Stomach smooth muscle (tissue), 2 donors: ENCODE data around the gene AGAP1.

Source experiments
- H3K27ac ChIP-seq: one replicate; pipeline ENCODE4 v1.7.0; 2013; ENCODE audit warnings: mild to moderate bottlenecking, low read length, inconsistent platforms
- H3K27me3 ChIP-seq, 2 donors: one replicate each; pipeline ENCODE4 v1.7.0; 2013; ENCODE audit warnings: low read length in 2 of 2; ENCODE audit not compliant: insufficient read depth in 2 of 2, control insufficient read depth in 1 of 2
- H3K36me3 ChIP-seq, 2 donors: one replicate each; pipeline ENCODE4 v1.7.0; 2013; ENCODE audit warnings: low read length in 2 of 2; ENCODE audit not compliant: control insufficient read depth in 2 of 2, insufficient read depth in 2 of 2
- H3K4me1 ChIP-seq: one replicate; pipeline ENCODE4 v1.7.0; 2013; ENCODE audit warnings: low read length; ENCODE audit not compliant: control insufficient read depth, insufficient read depth
- H3K4me3 ChIP-seq, 2 donors: one replicate each; pipeline ENCODE4 v1.7.0; 2013; ENCODE audit warnings: low read length in 2 of 2
- H3K9ac ChIP-seq, 2 donors: one replicate each; pipeline ENCODE4 v1.7.0; 2013; ENCODE audit warnings: low read length in 2 of 2, mild to moderate bottlenecking in 1 of 2
- H3K9me3 ChIP-seq, 2 donors: one replicate each; pipeline ENCODE4 v1.7.0; 2013; ENCODE audit warnings: low read length in 2 of 2; ENCODE audit not compliant: control insufficient read depth in 2 of 2
- donor health status: healthy.
- donor health status: Pancreatic carcinoma.

The AGAP1 gene

GRCh38 chr2:235703711-235704295 lies 210.0 kb downstream of the AGAP1 start:
- H3K9ac ChIP-seq: no peak overlapping the region
- H3K27ac ChIP-seq: no peak overlapping the region
- peaks cover 22% of the 10 kb centered on the region for H3K4me1 ChIP-seq

GRCh38 chr2:235705296-235705695 lies 211.5 kb downstream of the AGAP1 start:
- Histone ChIP-seq H3K36me3 (peaks cover 5% of the 10 kb centered on the region in 2 donors), H3K9me3 (no peaks in the 10 kb centered on the region), H3K27me3 (no peaks in the 10 kb centered on the region), H3K4me1 (peaks cover 15% of the 10 kb centered on the region), H3K27ac (no peak overlapping the region), H3K4me3 (no peak overlapping the region), H3K9ac (no peak overlapping the region)

More at GRCh38 chr2:235703711-235704295, 210.0 kb downstream of the AGAP1 start:
- Histone ChIP-seq H3K27me3 (no peaks in the 10 kb centered on the region), H3K36me3 (no peaks in the 10 kb centered on the region), H3K4me3 (no peak overlapping the region), H3K9me3 (no peaks in the 10 kb centered on the region)

- H3K9me3 ChIP-seq: no peaks in the 10 kb centered on the region
- no peak overlapping the region for H3K9ac ChIP-seq
- H3K4me1 ChIP-seq: peaks cover 15% of the 10 kb centered on the region
- no peaks in the 10 kb centered on the region for H3K27me3 ChIP-seq
- H3K4me3 ChIP-seq: no peak overlapping the region
- peaks cover 13% of the 10 kb centered on the region in 2 donors for H3K36me3 ChIP-seq
- no peak overlapping the region for H3K27ac ChIP-seq
Measured at GRCh38 chr2:235706506-235706905, 212.7 kb downstream of the AGAP1 start.

- no peak overlapping the region for H3K27ac ChIP-seq
- H3K9ac ChIP-seq: no peak overlapping the region
- H3K9me3 ChIP-seq: no peaks in the 10 kb centered on the region
Measured at GRCh38 chr2:235707411-235708096, 213.7 kb downstream of the AGAP1 start.

GRCh38 chr2:235709124-235709813 lies 215.4 kb downstream of the AGAP1 start:
- H3K9ac ChIP-seq: no peak overlapping the region
- H3K4me1 ChIP-seq: peaks cover 6% of the 10 kb centered on the region
- no peaks in the 10 kb centered on the region for H3K9me3 ChIP-seq
- peaks cover 16 to 17% of the 10 kb centered on the region in 2 donors for H3K36me3 ChIP-seq
- no peaks in the 10 kb centered on the region for H3K27me3 ChIP-seq
- no peak overlapping the region for H3K4me3 ChIP-seq
- no peak overlapping the region for H3K27ac ChIP-seq

More at GRCh38 chr2:235707411-235708096, 213.7 kb downstream of the AGAP1 start:
- no peak overlapping the region for H3K4me3 ChIP-seq
- H3K4me1 ChIP-seq: peaks cover 9% of the 10 kb centered on the region
- H3K27me3 ChIP-seq: no peaks in the 10 kb centered on the region
- H3K36me3 ChIP-seq: peaks cover 14 to 16% of the 10 kb centered on the region in 2 donors

- no peak overlapping the region for H3K4me3 ChIP-seq
- no peak overlapping the region for H3K27ac ChIP-seq
- H3K9me3 ChIP-seq: no peaks in the 10 kb centered on the region
- peaks cover 6% of the 10 kb centered on the region for H3K4me1 ChIP-seq
- peaks cover 16 to 17% of the 10 kb centered on the region in 2 donors for H3K36me3 ChIP-seq
- no peaks in the 10 kb centered on the region for H3K27me3 ChIP-seq
- no peak overlapping the region for H3K9ac ChIP-seq
Measured at GRCh38 chr2:235709969-235710879, 216.4 kb downstream of the AGAP1 start.

GRCh38 chr2:235710933-235711332 lies 217.1 kb downstream of the AGAP1 start:
- H3K9ac ChIP-seq: no peak overlapping the region
- H3K4me1 ChIP-seq: peaks cover 5% of the 10 kb centered on the region
- no peak overlapping the region for H3K27ac ChIP-seq
- H3K9me3 ChIP-seq: no peaks in the 10 kb centered on the region
- H3K27me3 ChIP-seq: no peaks in the 10 kb centered on the region
- peaks cover 16 to 17% of the 10 kb centered on the region in 2 donors for H3K36me3 ChIP-seq
- H3K4me3 ChIP-seq: no peak overlapping the region

GRCh38 chr2:235711527-235711926 lies 217.7 kb downstream of the AGAP1 start:
- no peaks in the 10 kb centered on the region for H3K9me3 ChIP-seq
- H3K27me3 ChIP-seq: no peaks in the 10 kb centered on the region
- no peak overlapping the region for H3K9ac ChIP-seq
- H3K36me3 ChIP-seq: peaks cover 16 to 17% of the 10 kb centered on the region in 2 donors
- H3K4me1 ChIP-seq: peaks cover 3% of the 10 kb centered on the region
- no peak overlapping the region for H3K4me3 ChIP-seq
- H3K27ac ChIP-seq: no peak overlapping the region

- Histone ChIP-seq H3K4me1 (peaks cover 7% of the 10 kb centered on the region), H3K9me3 (no peaks in the 10 kb centered on the region), H3K27me3 (no peaks in the 10 kb centered on the region), H3K36me3 (peaks cover 16 to 17% of the 10 kb centered on the region in 2 donors), H3K9ac (no peak overlapping the region), H3K4me3 (no peak overlapping the region), H3K27ac (no peak overlapping the region)
Measured at GRCh38 chr2:235712176-235712575, 218.3 kb downstream of the AGAP1 start.

- H3K4me1 ChIP-seq: peaks cover 10% of the 10 kb centered on the region
- no peak overlapping the region for H3K4me3 ChIP-seq
- H3K27me3 ChIP-seq: no peaks in the 10 kb centered on the region
- no peak overlapping the region for H3K27ac ChIP-seq
- H3K9ac ChIP-seq: no peak overlapping the region
- H3K9me3 ChIP-seq: no peaks in the 10 kb centered on the region
- H3K36me3 ChIP-seq: peaks cover 16 to 17% of the 10 kb centered on the region in 2 donors
Measured at GRCh38 chr2:235713189-235713588, 219.3 kb downstream of the AGAP1 start.
